Upper lobe of left lung (tissue), 6 donors: ENCODE data around the gene PHAF1. TPM values are rescaled to one million over a fixed set of nuclear protein-coding genes. Genes with fewer than 3 reads are reported as not detected.

ENCODE experiments used
- ATAC-seq, 2 donors: fragments of 200-7000 bp; cut with Tn5 transposase; one replicate each; pipeline ENCODE4 v1.9.1; 2022; ENCODE audit warnings: mild to moderate bottlenecking in 2 of 2, moderate library complexity in 2 of 2; ENCODE audit not compliant: low FRiP score in 2 of 2
- DNase-seq, 2 donors: peaks; one replicate each; pipeline ENCODE4 v3.0.0-alpha.2; 2019 to 2020
- H3K27ac ChIP-seq, 4 donors: fragments of 200-600 bp; sonication (generic); one replicate each; pipeline ENCODE4 v1.5.1; 2016 to 2019
- H3K27me3 ChIP-seq, 4 donors: fragments of 200-600 bp; sonication (generic); one replicate each; pipeline ENCODE4 v1.5.1; 2017 to 2019
- H3K36me3 ChIP-seq, 4 donors: fragments of 200-600 bp; sonication (generic); one replicate each; pipeline ENCODE4 v1.5.1; 2016 to 2019
- H3K4me1 ChIP-seq, 4 donors: fragments of 200-600 bp; sonication (generic); one replicate each; pipeline ENCODE4 v1.5.1; 2018 to 2019
- H3K4me3 ChIP-seq, 4 donors: fragments of 200-600 bp; sonication (generic); one replicate each; pipeline ENCODE4 v1.5.1; 2017 to 2019; ENCODE audit warnings: mild to moderate bottlenecking in 2 of 4, moderate library complexity in 1 of 4
- H3K9me3 ChIP-seq, 4 donors: fragments of 200-600 bp; sonication (generic); one replicate each; pipeline ENCODE4 v1.5.1; 2018 to 2019
- EP300 ChIP-seq, 4 donors: sonication (generic); formaldehyde crosslinking; IDR thresholded peaks; one replicate each; pipeline ENCODE4 v1.5.1; 2017; ENCODE audit warnings: antibody characterized with exemption in 4 of 4, control low read depth in 2 of 4
- POLR2A ChIP-seq, 4 donors: fragments of 450-650 bp; IDR thresholded peaks; one replicate each; pipeline ENCODE4 v1.5.1; 2016 to 2017; ENCODE audit warnings: antibody characterized with exemption in 4 of 4, mild to moderate bottlenecking in 2 of 4
- POLR2AphosphoS5 ChIP-seq, 2 donors: sonication (generic); formaldehyde crosslinking; IDR thresholded peaks; one replicate each; pipeline ENCODE4 v1.5.1; 2017; ENCODE audit warnings: antibody characterized with exemption in 2 of 2
- WGBS, 2 donors: methylation state at CpG; one replicate each; pipeline ENCODE4 v1.1.5; 2017 to 2018; 5-methylcytosine and 5-hydroxymethylcytosine counted together
- total RNA-seq, 6 donors: library from RNA; depleted of rRNA in 4 of 6; stranded (reverse); fragments of >200 nt in 4 of 6; gene quantifications; one replicate each; pipeline versions ENCODE4 v1.1.0 to v1.2.1, GENCODE V29; 2016 to 2021
- TF ChIP-seq, protein P1 (sequence below), 6 experiments: fragments of 450-650 bp in 4 of 6; fragments of 200-600 bp in 2 of 6; sonication (generic) in 2 of 6; IDR thresholded peaks; one replicate each; pipeline ENCODE4 v1.5.1; 2016 to 2019; ENCODE audit warnings: antibody characterized with exemption in 6 of 6
- donor health status: DM: no; HTN: no; CAD: no; lungs with moderate emphysema.
- donor health status: DM: no; HTN: yes; CAD: no; lungs with severe emphysema.

Gene PHAF1
- total RNA-seq, 6 donors from 2014 or later = 16.0 to 32.3 (median 21.9) TPM

GRCh38 chr16:67148221-67148620 is 38.5 kb downstream of the PHAF1 start:
- no peak for ATAC-seq

GRCh38 chr16:67148656-67149275 is 39.0 kb downstream of the PHAF1 start:
- Histone ChIP-seq H3K36me3 (peaks cover 27 to 48% (median 46%) of the 10 kb centered on the region in 4 donors), H3K4me3 (no peak overlapping the region), H3K9me3 (no peaks in the 10 kb centered on the region), H3K27ac (no peak overlapping the region), H3K4me1 (peaks cover 8 to 27% (median 13%) of the 10 kb centered on the region in 4 donors), H3K27me3 (peaks cover 0 to 4% (median 0%) of the 10 kb centered on the region in 4 donors)
- TF ChIP-seq EP300 (IDR thresholded peaks at IDR 0.05) (no peak), POLR2AphosphoS5 (IDR thresholded peaks at IDR 0.05) (no peak), POLR2A (IDR thresholded peaks at IDR 0.05) (no peak)
- TF ChIP-seq, protein P1, sequence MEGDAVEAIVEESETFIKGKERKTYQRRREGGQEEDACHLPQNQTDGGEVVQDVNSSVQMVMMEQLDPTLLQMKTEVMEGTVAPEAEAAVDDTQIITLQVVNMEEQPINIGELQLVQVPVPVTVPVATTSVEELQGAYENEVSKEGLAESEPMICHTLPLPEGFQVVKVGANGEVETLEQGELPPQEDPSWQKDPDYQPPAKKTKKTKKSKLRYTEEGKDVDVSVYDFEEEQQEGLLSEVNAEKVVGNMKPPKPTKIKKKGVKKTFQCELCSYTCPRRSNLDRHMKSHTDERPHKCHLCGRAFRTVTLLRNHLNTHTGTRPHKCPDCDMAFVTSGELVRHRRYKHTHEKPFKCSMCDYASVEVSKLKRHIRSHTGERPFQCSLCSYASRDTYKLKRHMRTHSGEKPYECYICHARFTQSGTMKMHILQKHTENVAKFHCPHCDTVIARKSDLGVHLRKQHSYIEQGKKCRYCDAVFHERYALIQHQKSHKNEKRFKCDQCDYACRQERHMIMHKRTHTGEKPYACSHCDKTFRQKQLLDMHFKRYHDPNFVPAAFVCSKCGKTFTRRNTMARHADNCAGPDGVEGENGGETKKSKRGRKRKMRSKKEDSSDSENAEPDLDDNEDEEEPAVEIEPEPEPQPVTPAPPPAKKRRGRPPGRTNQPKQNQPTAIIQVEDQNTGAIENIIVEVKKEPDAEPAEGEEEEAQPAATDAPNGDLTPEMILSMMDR (IDR thresholded peaks at IDR 0.05) = no peak
- ATAC-seq (no peak), DNase-seq (no peak)
- 93 to 94% methylated on average over 6 to 11 of the region's 11 CpGs for WGBS, 2 donors

More at GRCh38 chr16:67148221-67148620, 38.5 kb downstream of the PHAF1 start:
- 90 to 92% methylated on average over 2 of the region's 2 CpGs for WGBS, 2 donors
- no peaks in the 10 kb centered on the region for H3K9me3 ChIP-seq
- H3K27me3 ChIP-seq = peaks cover 0 to 4% (median 0%) of the 10 kb centered on the region in 4 donors
- TF ChIP-seq EP300 (IDR thresholded peaks at IDR 0.05) (no peak), POLR2AphosphoS5 (IDR thresholded peaks at IDR 0.05) (no peak), POLR2A (IDR thresholded peaks at IDR 0.05) (no peak)
- TF ChIP-seq, protein P1 (IDR thresholded peaks at IDR 0.05) = no peak
- peaks cover 8 to 27% (median 13%) of the 10 kb centered on the region in 4 donors for H3K4me1 ChIP-seq
- DNase-seq = no peak
- H3K4me3 ChIP-seq = no peak overlapping the region
- H3K36me3 ChIP-seq = peaks cover 30 to 54% (median 52%) of the 10 kb centered on the region in 4 donors
- no peak overlapping the region for H3K27ac ChIP-seq

GRCh38 chr16:67149276-67150046 is 39.7 kb downstream of the PHAF1 start:
- H3K4me3 ChIP-seq = peak overlapping the region in 2 of 4 donors; percentile 61 to 68
- no peaks in the 10 kb centered on the region for H3K9me3 ChIP-seq
- ATAC-seq (no peak), DNase-seq (peak in 1 of 2 donors; percentile 85)
- peaks cover 0 to 4% (median 0%) of the 10 kb centered on the region in 4 donors for H3K27me3 ChIP-seq
- H3K36me3 ChIP-seq = peaks cover 21 to 41% (median 39%) of the 10 kb centered on the region in 4 donors
- peaks cover 8 to 28% (median 13%) of the 10 kb centered on the region in 4 donors for H3K4me1 ChIP-seq
- H3K27ac ChIP-seq = peak overlapping the region in 2 of 4 donors; percentile 77 to 86
- TF ChIP-seq, protein P1 (IDR thresholded peaks at IDR 0.05) = peak in 1 of 6 experiments; percentile 10
- TF ChIP-seq POLR2AphosphoS5 (IDR thresholded peaks at IDR 0.05) = no peak
- WGBS, 2 donors = 73 to 76% methylated on average over 40 to 73 of the region's 77 CpGs

GRCh38 chr16:67150047-67150832 is 40.5 kb downstream of the PHAF1 start:
- H3K9me3 ChIP-seq = no peaks in the 10 kb centered on the region
- peak overlapping the region; percentile 65 to 86 (median 80) for H3K27ac ChIP-seq
- TF ChIP-seq EP300 (IDR thresholded peaks at IDR 0.05) = no peak
- TF ChIP-seq, protein P1 (IDR thresholded peaks at IDR 0.05) = peak in 2 of 6 experiments; percentile 8 to 22
- H3K4me3 ChIP-seq = peak overlapping the region; percentile 61 to 68 (median 62)
- peaks cover 0 to 4% (median 0%) of the 10 kb centered on the region in 4 donors for H3K27me3 ChIP-seq
- WGBS, 2 donors = 37% methylated on average over 15 of the region's 94 CpGs; no CpG with 5 or more reads in 1 of the 2 donors
- ATAC-seq = peak; percentile 49 to 85
- peak in 1 of 2 donors; percentile 90 for DNase-seq
- peaks cover 16 to 34% (median 32%) of the 10 kb centered on the region in 4 donors for H3K36me3 ChIP-seq
- peaks cover 16 to 35% (median 21%) of the 10 kb centered on the region in 4 donors for H3K4me1 ChIP-seq
